ENCODE data around the gene RNF39.
A peak's percentile ranks its signal among the peaks of the same experiment; 100 is the strongest.
"Not testable (repeated sequence)": the region's sequence is repeated elsewhere in the genome, so short reads cannot be mapped to it uniquely, and the experiment has no call there.

RNF39 gene, protein sequence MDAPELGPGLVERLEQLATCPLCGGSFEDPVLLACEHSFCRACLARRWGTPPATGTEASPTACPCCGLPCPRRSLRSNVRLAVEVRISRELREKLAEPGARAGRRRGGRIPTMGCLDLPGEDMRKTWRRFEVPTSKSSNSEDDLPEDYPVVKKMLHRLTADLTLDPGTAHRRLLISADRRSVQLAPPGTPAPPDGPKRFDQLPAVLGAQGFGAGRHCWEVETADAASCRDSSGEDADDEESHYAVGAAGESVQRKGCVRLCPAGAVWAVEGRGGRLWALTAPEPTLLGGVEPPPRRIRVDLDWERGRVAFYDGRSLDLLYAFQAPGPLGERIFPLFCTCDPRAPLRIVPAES

GRCh38 chr6:30075094-30075789 is at the start of gene RNF39:
Gene RNF39, minus strand, starts transcription at chr6:30075769. Its CDS starts 184 bp downstream, at chr6:30075585.
- no peak for DNase-seq

DNA sequence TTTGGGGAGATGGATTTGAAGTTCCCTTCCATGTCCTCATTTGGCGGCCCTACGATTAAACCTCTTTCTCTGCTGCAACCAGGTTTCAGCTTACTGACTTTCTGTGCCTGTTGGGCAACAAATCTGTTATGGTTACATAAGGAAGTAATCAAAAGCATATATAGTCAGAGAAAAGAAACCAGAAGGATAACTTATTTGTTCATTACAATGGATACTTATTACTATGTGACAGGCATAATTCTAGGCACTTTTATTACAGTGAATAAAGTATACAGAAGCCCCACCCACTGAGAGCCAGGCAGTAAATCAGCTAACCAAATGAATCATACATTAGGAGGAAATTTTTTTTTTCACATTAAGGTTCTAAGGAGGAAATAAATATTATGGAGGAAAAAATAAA is 46.9 kb upstream of the RNF39 start:
- no peak for DNase-seq

- no peak for DNase-seq
These were observed 46.1 kb upstream of the RNF39 start for GRCh38 chr6:30121446-30122366.

- DNase-seq, result not testable (repeated sequence)
These were observed 43.1 kb upstream of the RNF39 start for GRCh38 chr6:30118691-30119090.

DNA sequence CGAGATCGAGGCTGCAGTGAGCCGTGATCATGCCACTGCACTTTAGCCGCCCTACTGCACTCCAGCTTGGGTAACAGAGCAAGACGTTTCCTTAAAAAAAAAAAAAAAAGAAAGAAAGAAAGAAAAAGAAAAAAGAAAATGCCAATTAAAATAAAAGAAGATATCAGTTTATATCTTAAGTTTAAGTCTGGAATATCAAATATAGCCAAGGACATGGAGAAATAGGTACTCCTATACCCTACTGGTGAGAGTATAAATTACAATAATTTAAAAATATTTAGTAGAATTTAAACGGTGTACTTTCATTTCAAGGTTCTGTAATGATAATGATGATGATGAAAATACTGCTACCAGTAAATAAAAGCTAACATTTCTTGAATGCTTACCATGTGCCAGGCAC is 41.2 kb upstream of the RNF39 start:
- no peak for DNase-seq

DNA sequence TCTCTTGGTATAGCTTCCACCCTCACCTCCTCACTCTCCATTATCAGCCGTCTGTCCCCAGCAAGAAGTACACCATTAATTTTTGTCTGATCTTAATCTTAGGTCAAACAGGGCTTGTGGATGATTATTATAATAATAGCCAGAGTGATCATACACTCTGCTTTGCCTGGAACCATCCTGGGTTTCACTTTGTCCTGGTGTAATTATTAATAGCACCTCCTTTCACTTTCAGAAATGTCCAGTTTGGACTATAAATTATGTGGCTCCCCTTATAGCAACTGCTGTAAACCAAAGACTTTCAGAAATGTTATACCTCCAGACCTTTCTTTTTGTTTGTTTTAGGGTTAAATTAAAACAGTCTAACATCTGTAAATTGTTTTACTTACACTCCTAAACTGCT is 38.3 kb upstream of the RNF39 start:
- no peak for DNase-seq

- no peak for DNase-seq
These were observed 37.6 kb upstream of the RNF39 start, which contains the start of gene TRIM31 for GRCh38 chr6:30113003-30113759. Gene TRIM31, minus strand, starts transcription at chr6:30113090. Its CDS starts 285 bp downstream, at chr6:30112805.

GRCh38 chr6:30112402-30112994 is 36.9 kb upstream of the RNF39 start:
- no peak for DNase-seq

DNA sequence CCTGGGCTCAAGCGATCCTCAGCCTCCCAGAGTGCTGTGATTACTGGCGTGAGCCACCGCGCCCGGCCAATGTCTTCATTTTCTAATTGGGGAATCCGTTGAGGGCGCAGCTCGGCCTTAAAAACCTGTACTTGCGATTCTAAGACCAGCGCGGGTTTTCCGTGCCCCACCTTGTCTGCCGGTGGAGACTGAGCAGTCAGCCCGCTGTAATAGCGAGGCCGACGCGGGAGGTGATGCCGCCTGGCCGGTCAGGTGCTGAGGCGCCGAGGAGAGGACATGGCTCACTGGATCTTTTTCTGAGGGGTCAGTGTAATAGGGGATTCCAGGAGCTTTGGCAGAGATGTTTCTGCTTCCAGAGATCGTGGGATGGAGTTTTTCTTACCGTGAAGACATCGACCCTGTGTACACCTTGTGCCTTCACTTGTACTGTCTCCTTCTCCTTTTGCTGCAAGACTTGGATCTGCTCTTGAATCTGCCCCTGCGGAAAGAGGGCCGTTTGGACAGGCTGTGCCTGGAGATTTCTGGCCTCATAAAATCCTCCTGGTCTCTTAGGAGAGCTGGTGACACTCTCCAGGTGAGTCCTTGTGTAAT is 35.8 kb upstream of the RNF39 start:
- DNase-seq, result no peak

DNA sequence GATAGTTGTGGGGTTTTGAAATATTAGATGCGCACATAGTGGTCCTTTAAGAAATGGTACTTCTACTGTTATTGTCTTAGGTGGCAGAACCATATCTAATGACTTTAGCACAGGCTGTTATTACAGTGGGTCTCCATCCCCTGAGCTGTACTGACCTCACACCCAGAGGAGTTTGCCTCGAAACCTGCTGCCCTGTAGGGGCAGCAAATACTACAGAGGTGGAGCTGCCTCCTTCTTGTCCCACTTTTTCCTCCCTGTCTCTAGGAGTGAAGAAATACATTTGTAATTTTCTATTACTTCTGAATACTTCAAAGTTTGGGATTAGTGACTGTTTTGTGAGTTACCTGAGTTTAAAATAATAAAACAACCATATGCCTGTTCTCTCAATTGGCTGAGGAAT is 29.1 kb upstream of the RNF39 start:
- no peak for DNase-seq

GRCh38 chr6:30103872-30104179 is 28.3 kb upstream of the RNF39 start:
- no peak for DNase-seq

GRCh38 chr6:30102970-30103871 is 27.7 kb upstream of the RNF39 start:
- peak; percentile 79 to 81 for DNase-seq

GRCh38 chr6:30102414-30102969 is 26.9 kb upstream of the RNF39 start:
- DNase-seq, result no peak

DNA sequence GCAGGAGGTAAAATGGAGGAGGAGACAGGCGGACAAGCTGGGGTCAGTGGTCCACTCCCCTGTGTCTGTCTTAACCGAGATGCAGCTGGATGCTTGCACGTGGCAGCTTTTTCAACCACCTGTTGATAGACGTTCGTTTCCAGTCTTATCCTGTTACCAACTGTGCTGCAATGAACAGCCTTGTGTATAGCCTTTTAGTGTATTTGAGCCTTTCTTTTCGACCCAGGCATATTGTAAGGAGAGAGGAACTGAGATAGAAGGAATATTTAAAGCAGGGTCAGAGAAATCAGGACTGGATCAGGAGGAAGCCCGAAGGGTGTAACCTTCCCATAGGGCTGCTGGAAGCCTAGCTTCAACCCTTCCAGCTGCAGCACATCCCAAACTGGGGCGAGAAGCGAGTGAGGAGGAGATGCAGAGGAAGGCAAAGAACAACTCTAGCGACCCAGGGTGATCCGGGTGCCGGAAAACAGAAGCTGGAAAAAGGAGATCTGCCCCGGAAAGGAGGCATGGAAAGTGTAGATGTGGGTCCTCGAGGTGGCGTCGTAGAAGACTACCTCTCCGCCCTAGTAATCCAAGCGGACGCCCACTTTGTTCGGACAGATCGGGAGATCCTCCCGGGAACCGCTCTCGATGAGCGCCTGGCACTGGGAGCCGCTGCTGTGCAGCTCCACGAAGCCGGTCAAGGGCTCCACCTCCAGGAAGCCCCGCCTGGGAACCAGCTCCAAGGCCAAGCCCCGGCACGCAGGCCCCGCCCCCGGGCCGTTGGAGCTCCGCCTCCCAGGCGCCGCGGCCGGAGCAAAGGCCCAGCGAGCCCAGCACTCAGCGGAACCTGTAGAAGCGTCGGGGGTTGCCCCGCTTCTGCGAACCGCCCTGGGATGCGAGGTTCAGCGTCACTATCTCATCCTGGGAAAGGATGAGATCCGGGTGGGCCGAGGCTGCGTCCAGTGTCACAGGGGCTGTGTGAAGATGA is 26.2 kb upstream of the RNF39 start:
- DNase-seq, result peak; percentile 72 to 83

DNA sequence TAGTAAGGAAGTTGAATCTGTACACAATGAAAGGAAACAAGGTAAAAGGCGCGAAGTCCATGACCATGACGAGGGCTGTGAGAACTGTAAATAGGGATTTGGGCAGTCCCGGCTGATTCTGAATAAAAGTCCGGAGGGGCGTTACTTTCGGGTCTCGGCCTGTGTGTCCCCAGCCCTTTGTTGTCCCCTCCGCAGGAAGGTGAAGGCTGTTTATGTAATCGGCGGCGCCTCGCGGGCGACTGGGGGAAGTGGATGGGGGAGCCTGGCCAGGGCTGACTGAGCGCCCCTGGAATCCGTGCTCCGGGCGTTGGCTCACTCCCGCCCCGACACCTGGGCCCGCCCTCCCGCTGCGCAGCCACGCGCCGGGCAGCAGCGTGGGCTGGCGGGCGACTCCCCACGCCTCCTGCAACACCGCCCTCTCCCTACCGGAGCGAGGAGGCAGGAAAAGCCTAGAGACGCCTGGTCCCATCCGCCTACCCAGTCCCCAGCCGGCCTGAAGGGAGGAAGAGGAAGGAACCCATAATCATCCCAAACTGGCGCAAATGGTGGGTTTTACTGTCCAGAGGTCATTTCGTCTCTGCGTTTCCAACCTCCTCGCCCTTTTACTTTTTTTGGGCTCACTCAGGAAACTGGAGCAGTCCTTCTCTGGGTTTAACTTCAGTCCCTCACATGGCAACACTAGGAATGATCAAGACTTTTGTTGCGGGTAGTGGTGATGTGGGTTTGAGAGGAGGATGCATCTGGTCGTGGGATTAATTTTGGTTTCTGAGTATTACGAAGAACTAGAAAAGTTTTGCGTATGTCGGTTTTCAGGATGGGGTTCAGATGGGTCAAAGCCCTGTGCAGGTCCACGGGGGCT is 25.2 kb upstream of the RNF39 start:
- no peak for DNase-seq

DNA sequence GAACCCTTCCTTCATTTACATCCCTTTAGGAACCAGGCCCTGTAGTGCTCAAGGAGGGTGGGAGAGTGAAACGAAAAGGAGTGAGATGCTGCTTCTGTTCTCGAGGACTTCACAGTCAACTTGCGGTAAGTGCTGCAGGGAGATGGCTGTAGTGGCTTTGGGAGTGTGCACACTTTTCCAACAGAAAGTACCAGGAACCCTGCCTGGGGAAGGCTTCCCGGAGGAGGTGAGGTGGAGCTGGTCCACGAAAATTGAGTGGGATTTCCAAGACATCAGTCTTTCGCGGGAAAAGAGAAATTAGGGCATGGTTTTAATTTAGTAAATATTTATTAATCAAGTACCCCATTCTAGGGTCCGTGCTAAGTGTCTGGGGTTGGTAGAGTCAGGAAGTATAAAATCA is 24.6 kb upstream of the RNF39 start:
- no peak for DNase-seq

DNA sequence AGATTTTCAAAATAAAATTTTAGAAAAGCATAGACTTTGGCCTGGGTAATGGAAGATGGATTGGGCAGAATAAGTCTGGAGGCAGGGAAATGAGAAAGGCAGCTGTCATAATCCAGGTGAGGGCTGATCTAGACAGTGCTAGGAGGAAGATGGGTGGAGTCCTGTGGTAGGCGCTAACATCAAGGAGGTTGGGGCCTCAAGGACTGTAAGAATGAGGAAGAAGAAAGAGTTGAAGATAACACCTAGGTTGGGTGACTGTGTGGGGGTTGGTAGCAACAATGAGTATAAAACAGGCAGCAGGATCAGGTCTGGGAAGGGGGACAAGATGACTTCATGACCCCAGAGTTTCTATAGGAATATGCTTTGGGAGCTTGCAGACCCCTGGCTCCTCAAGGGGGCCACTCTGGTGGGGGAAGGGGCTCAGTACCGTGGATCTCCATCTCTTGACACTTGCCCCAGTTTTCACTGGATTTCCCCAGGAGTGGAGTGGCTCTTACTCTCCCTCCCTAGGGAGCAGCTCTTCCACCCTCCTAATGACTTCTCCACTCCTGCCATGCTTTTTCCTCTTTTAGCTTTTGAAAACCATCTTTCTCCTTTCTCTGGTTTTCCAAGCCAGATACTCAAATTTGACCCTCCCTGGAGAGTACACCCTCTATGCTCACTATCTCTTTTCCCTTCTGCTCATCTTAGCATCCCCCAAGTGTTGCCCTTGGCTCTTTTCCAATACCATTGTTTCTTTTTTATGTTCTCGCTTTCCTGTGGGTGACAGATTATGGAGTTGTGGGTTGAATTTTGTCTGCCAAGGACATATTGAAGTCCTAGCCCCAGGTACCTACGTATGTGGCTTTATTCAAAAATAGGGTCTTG is 22.6 kb upstream of the RNF39 start:
- no peak for DNase-seq

All from hippocampal formation (tissue), 2 donors.